Measurements from ENCODE around the gene ZBTB38.

ZBTB38 gene

GRCh38 chr3:141410408-141410807 is 42.1 kb downstream of the ZBTB38 start:
- Mint-ChIP-seq H3K36me3 (peaks cover 72% of the 10 kb centered on the region), H3K9me3 (no peaks in the 10 kb centered on the region), H3K4me3 (peak overlapping the region; percentile 70), H3K4me1 (peaks cover 80% of the 10 kb centered on the region), H3K27ac (peak overlapping the region; percentile 75)
- DNase-seq (ENCODE audit: low spot score in 2 of 2) (no peak), ATAC-seq (no peak)

- Mint-ChIP-seq H3K27ac (peak overlapping the region; percentile 75), H3K36me3 (peaks cover 72% of the 10 kb centered on the region)
- no peak for ATAC-seq
These were observed 42.5 kb downstream of the ZBTB38 start for GRCh38 chr3:141410846-141411245.

DNA sequence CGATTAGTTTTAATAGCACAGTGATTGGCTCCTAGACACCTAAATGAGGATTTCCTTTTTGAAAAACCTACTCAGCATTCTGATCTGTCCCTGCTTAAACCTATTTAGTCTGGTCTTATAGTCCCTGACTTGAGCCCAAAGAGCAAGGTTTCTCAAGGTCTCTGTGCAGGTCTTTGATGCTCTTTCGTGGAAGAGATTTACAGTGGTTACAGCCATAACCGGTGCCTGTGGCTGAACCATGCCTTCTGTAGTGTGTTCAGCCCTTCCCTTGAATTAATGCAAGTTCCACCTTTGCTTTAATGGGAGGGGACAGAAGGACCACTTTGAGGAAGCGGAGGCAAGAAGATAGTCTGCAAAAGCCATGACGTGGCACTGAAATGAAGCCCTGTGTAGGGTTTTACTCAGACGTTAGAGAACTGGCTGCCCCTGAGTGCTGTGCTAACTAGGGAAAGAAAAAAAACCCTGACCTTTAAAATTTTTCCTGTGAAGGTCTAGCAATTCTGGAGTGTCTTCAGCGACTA is 43.0 kb downstream of the ZBTB38 start:
- Mint-ChIP-seq H3K4me1 (peaks cover 73% of the 10 kb centered on the region), H3K9me3 (no peaks in the 10 kb centered on the region), H3K27ac (peak overlapping the region; percentile 75), H3K36me3 (peaks cover 72% of the 10 kb centered on the region), H3K4me3 (peak overlapping the region; percentile 70)
- peak in 1 of 2 donors; percentile 66 for DNase-seq (ENCODE audit: low spot score in 2 of 2)
- peak; percentile 62 for ATAC-seq

More at GRCh38 chr3:141410846-141411245, 42.5 kb downstream of the ZBTB38 start:
- DNase-seq (ENCODE audit: low spot score in 2 of 2) = no peak
- Mint-ChIP-seq H3K4me3 (peak overlapping the region; percentile 70), H3K4me1 (peaks cover 75% of the 10 kb centered on the region), H3K9me3 (no peaks in the 10 kb centered on the region)

- ATAC-seq (no peak), DNase-seq (ENCODE audit: low spot score in 2 of 2) (peak in 1 of 2 donors; percentile 69)
- peaks cover 73% of the 10 kb centered on the region for H3K4me1 Mint-ChIP-seq
- H3K4me3 Mint-ChIP-seq = peak overlapping the region; percentile 70
- peaks cover 71% of the 10 kb centered on the region for H3K36me3 Mint-ChIP-seq
- no peaks in the 10 kb centered on the region for H3K9me3 Mint-ChIP-seq
- H3K27ac Mint-ChIP-seq = peak overlapping the region; percentile 75
These were observed 44.0 kb downstream of the ZBTB38 start for GRCh38 chr3:141412087-141412935.

DNA sequence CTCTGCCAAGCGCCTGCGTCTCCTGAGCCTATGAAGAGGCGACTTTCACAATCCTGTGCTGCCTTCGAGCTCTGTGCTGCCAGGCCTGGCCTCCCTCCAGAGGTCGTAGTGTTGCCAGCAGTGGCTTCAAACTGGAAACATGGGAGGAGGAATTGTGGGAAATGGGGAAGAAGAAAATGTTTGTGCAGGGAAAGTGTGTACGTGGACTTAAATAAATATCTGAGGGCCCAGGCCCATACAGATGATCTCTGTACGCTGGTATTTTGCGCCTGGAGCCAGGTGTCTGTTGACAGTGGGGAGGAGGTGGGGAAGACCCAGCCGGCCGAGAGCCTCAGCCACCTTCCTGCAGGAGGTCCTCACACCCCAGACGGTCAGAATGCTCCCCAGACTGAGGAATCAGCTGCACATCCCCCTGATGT is 44.6 kb downstream of the ZBTB38 start:
- peak overlapping the region; percentile 70 for H3K4me3 Mint-ChIP-seq
- H3K27ac Mint-ChIP-seq = peak overlapping the region; percentile 75
- peaks cover 75% of the 10 kb centered on the region for H3K4me1 Mint-ChIP-seq
- ATAC-seq (no peak), DNase-seq (ENCODE audit: low spot score in 2 of 2) (no peak)
- H3K36me3 Mint-ChIP-seq = peaks cover 71% of the 10 kb centered on the region
- H3K9me3 Mint-ChIP-seq = no peaks in the 10 kb centered on the region

GRCh38 chr3:141413391-141413790 is 45.1 kb downstream of the ZBTB38 start:
- peaks cover 71% of the 10 kb centered on the region for H3K36me3 Mint-ChIP-seq
- ATAC-seq = peak; percentile 48
- peak overlapping the region; percentile 70 for H3K4me3 Mint-ChIP-seq
- H3K4me1 Mint-ChIP-seq = peaks cover 75% of the 10 kb centered on the region
- H3K9me3 Mint-ChIP-seq = no peaks in the 10 kb centered on the region
- no peak for DNase-seq (ENCODE audit: low spot score in 2 of 2)
- H3K27ac Mint-ChIP-seq = peak overlapping the region; percentile 75

DNA sequence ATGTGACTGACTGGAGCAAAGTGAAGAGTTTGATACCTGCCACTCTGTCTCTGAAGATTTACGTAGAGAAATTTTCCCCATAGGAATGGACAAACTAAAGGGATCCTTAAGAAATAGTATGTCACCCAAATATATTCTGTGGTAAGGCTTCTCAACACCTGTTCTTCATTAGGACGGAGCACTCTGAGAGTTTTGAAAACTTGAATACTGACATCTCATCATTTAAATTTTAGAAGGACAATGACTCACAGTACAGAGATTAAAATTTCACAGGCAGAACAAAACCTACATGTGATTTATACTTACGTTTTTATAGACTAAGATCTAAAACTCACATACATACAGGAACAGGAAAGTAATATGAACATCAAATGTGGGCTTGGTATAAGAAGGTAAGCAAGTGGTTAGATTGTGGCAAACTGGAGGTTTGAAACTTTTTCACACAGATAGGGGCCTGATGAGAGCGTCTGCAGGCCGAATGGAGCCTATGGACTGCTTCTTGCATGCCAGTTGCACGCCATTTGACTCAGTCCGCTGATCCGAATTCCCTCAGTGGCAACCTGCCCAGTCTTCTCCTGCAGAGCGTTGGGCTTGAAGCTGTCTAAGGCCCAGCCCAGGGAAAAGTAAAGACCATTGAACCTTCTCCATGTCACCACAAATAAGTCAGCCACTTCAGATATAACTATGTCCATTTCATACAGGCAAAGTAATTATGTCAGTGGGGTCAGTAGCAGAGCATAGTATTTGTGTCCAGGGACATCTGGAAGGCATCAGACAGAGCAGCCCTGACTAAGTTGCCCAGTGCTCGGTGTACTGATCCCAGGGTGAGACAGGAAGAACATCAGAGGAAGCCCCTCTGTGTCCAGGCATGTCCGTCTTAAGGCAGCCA is 45.7 kb downstream of the ZBTB38 start:
- H3K4me3 Mint-ChIP-seq = peak overlapping the region; percentile 70
- DNase-seq (ENCODE audit: low spot score in 2 of 2) (no peak), ATAC-seq (peak; percentile 76)
- peaks cover 81% of the 10 kb centered on the region for H3K4me1 Mint-ChIP-seq
- peaks cover 3% of the 10 kb centered on the region for H3K9me3 Mint-ChIP-seq
- H3K27ac Mint-ChIP-seq = peak overlapping the region; percentile 75
- H3K36me3 Mint-ChIP-seq = peaks cover 74% of the 10 kb centered on the region

DNA sequence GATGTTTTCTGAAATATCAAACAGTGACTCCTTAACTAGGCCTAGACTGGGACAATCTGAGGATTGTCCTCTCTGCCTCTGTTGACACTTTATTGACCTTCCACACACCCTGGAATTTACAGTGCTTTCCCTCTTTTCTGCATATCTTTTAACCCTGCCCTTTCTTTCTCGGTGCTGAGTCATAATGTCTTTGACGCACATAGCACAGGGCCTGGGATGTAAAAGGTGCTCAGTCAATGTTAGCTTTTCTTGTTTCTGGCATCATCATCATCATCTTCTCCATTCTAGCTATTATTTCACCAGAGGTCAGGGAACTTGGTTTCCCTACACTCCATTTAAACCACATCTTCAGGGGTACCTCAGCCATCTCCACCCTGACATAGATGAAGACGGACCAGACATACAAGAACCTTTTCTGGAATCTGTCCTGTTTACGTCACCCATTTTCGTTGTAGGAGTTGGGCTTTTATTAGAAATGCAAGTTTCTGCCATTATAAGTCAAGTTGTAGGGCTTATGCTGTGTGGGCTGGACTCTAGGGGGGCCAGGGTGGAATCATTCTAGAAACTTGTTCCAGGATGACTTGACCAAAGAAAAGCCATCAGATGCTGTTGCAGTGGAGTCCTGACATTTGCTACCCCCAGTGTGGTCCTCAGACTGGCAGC is 46.6 kb downstream of the ZBTB38 start:
- peak overlapping the region; percentile 70 for H3K4me3 Mint-ChIP-seq
- peak overlapping the region; percentile 75 for H3K27ac Mint-ChIP-seq
- peaks cover 80% of the 10 kb centered on the region for H3K4me1 Mint-ChIP-seq
- DNase-seq (ENCODE audit: low spot score in 2 of 2) (no peak), ATAC-seq (peak; percentile 51)
- peaks cover 83% of the 10 kb centered on the region for H3K36me3 Mint-ChIP-seq
- H3K9me3 Mint-ChIP-seq = peaks cover 3% of the 10 kb centered on the region

GRCh38 chr3:141415953-141416352 is 47.6 kb downstream of the ZBTB38 start:
- peak overlapping the region; percentile 75 for H3K27ac Mint-ChIP-seq
- peaks cover 3% of the 10 kb centered on the region for H3K9me3 Mint-ChIP-seq
- no peak for ATAC-seq
- peaks cover 75% of the 10 kb centered on the region for H3K4me1 Mint-ChIP-seq
- H3K4me3 Mint-ChIP-seq = no peak overlapping the region
- DNase-seq (ENCODE audit: low spot score in 2 of 2) = no peak
- H3K36me3 Mint-ChIP-seq = peaks cover 83% of the 10 kb centered on the region

Data from stimulated activated effector memory CD8-positive, alpha-beta T cell treated with anti-CD3 and anti-CD28 coated beads, Interleukin-12 subunit alpha, Interleukin-12 subunit beta, amount 100 ng/mL, for 72 hours (primary cell).